Measurements from ENCODE around the gene HOXA7.

The HOXA7 gene

DNA sequence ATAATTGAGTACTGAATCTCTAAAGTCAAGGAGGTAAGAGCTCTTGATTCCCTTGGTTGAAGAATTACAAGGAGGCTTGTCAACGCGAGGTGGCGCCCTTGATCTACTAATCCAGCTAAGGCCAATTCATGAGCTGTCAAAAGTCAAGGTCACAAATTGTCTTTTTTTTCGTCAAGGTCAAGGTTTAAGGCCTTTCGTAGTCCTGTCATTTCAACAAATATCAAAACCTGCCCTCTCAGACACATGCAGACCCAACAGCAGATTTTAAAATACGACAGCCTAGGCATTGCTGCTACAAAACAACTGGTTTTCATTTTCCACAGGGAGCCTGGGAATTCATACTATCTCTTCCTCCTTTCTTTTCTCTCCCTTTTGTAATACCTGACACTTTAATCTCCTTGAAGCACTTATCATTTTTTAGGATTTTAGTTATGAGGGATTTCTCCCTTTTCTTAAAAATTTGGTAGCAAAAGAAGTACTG lies 39.9 kb upstream of the HOXA7 start:
- intact Hi-C loops (cut with DNase I): loop anchor here (5.0 to 10.0 kb wide), 2 partner anchors 378 to 726 kb away; no protein-coding TSS in a partner anchor

GRCh38 chr7:27194686-27195379 lies 38.4 kb upstream of the HOXA7 start:
- no peak for DNase-seq

More for the DNA sequence above, 39.9 kb upstream of the HOXA7 start:
- DNase-seq: peak; percentile 69 to 94 (median 88)

GRCh38 chr7:27194002-27194352 lies 37.5 kb upstream of the HOXA7 start:
- DNase-seq: peak in 1 of 42 donors; percentile 1
- intact Hi-C loops (cut with DNase I): loop anchor here (10.0 kb wide), 1 partner anchor 381 kb away; no protein-coding TSS in a partner anchor

More at GRCh38 chr7:27194686-27195379, 38.4 kb upstream of the HOXA7 start:
- intact Hi-C loops (cut with DNase I): loop anchor here (5.0 to 10.0 kb wide), 2 partner anchors 380 to 727 kb away; no protein-coding TSS in a partner anchor

DNA sequence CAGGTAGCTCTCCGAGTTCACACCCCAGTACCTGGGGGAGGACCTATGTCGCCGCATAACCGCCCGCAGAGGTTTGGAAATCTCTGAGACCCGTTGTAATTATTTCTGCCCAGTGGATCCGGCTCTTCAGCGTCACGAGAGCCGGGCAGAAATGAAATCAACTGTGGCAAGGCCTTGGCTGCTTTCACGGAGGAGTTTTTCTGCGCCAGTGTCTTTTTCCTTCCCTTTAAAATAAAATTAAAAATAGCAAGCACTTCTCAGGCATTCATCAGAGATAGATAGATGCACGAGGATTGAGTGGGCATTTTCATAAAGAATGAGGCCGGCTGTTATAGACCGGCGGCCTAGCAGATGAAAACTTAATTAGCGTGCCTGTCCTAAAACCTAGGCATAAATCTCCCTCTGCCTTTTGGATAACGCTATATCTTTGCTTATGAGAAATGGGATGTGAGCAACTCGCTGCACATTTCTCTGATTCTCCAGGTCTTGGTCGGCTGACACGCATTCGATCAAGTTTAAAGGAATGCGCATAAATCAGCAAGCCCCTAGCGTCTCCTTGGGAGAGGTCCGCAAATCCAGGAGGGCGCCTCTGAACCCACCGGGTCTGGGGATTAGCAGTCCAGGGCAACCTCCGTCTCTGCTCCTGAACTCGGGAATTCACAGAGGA lies 37.0 kb upstream of the HOXA7 start:
- DNase-seq: peak in 3 of 42 donors; percentile 12 to 31 (median 14)
- intact Hi-C loops (cut with DNase I): loop anchor here (10.0 kb wide), 1 partner anchor 381 kb away; no protein-coding TSS in a partner anchor

GRCh38 chr7:27192546-27193334 lies 36.3 kb upstream of the HOXA7 start:
- intact Hi-C loops (cut with DNase I): loop anchor here (10.0 kb wide), 1 partner anchor 382 kb away; no protein-coding TSS in a partner anchor
- peak in 5 of 42 donors; percentile 8 to 38 (median 14) for DNase-seq

DNA sequence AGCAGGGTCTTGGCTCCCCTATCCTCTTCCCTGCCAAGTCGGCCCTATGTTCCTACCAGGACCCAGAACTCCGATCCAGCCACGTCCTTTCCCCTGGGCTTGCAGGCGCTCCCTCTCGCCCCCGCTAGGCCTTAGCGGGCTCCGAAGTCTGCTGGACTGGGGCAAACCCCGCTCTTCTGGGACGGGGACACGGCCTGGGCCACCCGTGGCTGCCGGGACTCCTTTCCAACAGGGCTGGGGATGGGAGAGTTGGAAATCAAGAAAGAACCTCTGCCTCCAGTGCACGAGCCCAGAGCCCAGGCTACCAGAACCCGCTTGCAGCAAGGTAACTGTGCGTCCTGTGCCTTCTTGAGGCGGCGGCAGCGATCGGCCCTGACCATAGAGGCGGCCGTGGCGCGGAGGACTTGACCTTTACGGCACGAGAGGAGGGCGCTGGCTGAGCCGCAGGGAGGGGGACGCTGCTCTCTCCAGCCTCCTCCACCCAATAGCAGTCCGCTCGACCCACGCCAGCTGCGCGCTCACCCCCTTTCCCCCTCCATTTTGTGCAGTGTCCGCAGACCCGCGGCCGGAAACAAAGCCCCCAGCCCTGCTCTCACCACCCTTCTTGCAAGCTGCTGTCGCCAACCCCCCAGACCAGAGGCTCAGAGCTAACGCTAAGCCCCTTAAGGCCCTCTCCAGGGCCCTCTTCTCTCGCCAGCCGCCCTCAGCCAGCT lies 35.5 kb upstream of the HOXA7 start:
- peak in 3 of 42 donors; percentile 3 to 23 (median 10) for DNase-seq
- intact Hi-C loops (cut with DNase I): loop anchor here (10.0 kb wide), 1 partner anchor 383 kb away; no protein-coding TSS in a partner anchor

GRCh38 chr7:27191161-27191731 lies 34.8 kb upstream of the HOXA7 start:
- DNase-seq: peak in 5 of 42 donors; percentile 1 to 20 (median 7)

GRCh38 chr7:27189997-27190748 lies 33.7 kb upstream of the HOXA7 start:
- intact Hi-C loops (cut with DNase I): loop anchor here (10.0 kb wide), 1 partner anchor 385 kb away; no protein-coding TSS in a partner anchor
- peak in 3 of 42 donors; percentile 2 to 7 (median 3) for DNase-seq

More at GRCh38 chr7:27191161-27191731, 34.8 kb upstream of the HOXA7 start:
- intact Hi-C loops (cut with DNase I): loop anchor here (10.0 kb wide), 1 partner anchor 384 kb away; no protein-coding TSS in a partner anchor

DNA sequence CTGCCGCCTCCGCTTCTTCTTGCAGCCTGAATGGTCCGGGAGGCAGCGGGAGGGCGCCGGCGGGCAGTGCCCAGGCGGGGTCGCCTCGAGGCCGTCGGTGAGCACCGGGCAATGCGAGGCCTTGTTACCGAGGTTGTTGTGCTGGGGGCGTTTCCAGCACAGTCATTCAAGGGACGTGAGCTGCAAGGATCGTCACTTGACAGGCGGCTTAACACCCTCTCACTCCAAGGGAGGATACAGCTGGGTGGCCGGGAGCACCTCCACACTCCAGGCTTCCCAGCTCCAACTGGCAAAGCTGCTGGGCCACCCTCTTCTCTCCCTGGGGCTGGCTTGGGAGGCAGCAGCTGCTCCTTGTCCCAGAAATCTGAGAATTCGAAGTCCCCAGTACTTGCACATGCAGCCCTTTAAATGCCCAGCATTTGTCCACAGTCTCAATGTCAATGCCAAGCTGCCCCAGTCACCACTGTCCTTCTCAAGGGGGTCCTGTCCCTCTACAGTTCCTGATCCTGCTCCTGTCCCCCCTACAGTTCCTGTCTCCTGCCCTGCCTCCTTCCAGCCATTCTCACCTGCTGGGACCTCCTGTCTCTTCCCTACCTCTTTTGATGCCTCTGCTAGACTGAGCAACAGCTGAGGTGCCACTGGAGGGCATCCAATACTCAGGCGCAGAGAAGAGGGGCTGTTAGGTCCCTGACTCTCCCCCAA lies 33.0 kb upstream of the HOXA7 start:
- DNase-seq: peak in 7 of 42 donors; percentile 3 to 21 (median 9)
- intact Hi-C loops (cut with DNase I): no loop called here

DNA sequence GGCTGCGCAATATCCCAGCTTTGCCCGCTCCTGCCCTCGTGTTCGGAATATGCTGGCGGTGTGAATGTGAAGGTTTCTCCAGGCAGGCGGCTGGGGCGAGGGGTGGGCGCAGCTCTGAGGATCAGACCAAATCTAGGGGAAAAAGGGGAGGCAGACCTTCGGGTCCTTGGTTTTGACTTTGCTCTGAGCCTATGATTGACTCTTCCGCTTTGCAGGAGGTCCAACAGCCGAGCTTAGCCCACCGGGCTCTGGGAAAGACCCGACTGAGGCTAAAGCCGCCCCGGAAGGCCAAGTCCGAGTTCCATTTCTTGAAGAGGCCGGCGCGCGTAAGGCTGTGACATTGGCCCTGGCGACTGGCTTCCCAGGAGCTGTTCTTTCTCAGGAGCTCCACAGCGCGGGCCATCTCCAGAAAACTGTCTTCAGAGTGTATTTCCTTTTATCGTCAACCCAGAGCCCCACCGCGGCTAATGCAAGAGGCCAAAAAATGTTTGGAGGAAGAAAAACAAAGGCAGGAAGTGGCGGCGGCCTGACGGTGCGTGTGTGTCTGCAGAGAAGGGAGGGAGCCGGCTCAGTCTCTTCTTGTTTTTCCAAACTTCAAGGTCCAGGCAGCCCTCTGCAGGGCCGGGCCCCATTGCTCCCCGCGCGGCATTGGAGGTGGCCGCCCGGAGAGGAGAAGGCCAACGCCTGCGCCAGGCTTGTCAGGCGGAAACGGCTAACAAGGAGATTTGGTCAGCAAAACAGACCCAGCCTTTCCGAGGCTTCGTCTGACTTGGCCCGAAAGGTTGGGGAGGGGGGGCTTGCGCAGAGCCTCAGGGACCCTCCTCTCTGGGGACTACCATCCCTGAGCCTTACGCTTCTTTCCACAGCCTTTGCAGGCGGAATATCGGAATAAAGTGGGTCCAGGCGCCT lies 32.2 kb upstream of the HOXA7 start:
- intact Hi-C loops (cut with DNase I): no loop called here
- peak in 7 of 42 donors; percentile 6 to 33 (median 16) for DNase-seq

GRCh38 chr7:27187475-27188385 lies 31.3 kb upstream of the HOXA7 start:
- intact Hi-C loops (cut with DNase I): no loop called here
- DNase-seq: peak in 8 of 42 donors; percentile 2 to 34 (median 10)

- intact Hi-C loops (cut with DNase I): no loop called here
- peak in 5 of 42 donors; percentile 1 to 7 (median 2) for DNase-seq
Observed at GRCh38 chr7:27186668-27187474, 30.4 kb upstream of the HOXA7 start.

GRCh38 chr7:27185854-27186667 lies 29.6 kb upstream of the HOXA7 start:
- intact Hi-C loops (cut with DNase I): no loop called here
- DNase-seq: peak in 7 of 42 donors; percentile 4 to 18 (median 9)
